Jurkat, Clone E6-1 (cell line): ENCODE results near the gene SYS1.

Source experiments
- DNase-seq: peaks from one replicate; pipeline ENCODE4 v3.0.0-alpha.2; 2011; ENCODE audit warnings: low read depth, low spot score
- H3K4me3 ChIP-seq: 2 replicates; pipeline ENCODE4 v1.5.1; 2011; ENCODE audit warnings: mild to moderate bottlenecking, low read length, control low read depth, moderate library complexity

Gene SYS1

DNA sequence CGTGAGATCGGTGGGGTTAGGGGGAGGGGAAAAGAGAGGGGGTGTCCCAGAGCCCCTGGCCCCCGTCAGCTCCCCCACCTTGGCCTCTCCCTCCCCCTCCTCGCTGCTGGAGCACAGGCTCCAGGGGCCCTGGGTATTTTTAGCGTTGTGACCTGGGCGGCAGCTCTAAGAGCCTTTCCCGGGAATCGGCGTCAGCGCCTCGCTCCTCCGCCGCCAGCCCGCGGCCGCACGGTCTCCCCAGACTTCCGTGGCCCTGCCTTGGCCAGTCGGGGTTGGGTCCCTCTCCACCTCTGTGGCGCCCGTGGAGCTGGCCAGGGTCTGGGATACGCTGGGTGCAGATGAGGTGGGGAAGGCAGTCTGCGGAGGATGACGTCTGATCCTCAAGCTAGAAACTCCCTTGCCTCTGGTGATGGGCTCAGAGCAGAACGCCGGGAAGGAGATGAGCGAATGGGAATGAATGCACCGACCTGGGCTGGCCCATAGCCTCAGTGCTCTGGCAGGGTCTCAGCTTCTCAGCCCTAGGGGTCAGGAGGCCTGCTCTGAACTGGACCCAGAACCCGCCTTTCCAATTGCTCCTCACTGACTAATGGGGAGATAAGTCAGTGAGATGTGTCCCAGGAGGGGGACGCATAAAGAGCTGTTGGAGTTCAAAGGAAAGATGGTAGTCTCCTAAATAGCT, 44.2 kb downstream of the SYS1 start:
- no peak for DNase-seq
- H3K4me3 ChIP-seq: peak overlapping the region; percentile 77

DNA sequence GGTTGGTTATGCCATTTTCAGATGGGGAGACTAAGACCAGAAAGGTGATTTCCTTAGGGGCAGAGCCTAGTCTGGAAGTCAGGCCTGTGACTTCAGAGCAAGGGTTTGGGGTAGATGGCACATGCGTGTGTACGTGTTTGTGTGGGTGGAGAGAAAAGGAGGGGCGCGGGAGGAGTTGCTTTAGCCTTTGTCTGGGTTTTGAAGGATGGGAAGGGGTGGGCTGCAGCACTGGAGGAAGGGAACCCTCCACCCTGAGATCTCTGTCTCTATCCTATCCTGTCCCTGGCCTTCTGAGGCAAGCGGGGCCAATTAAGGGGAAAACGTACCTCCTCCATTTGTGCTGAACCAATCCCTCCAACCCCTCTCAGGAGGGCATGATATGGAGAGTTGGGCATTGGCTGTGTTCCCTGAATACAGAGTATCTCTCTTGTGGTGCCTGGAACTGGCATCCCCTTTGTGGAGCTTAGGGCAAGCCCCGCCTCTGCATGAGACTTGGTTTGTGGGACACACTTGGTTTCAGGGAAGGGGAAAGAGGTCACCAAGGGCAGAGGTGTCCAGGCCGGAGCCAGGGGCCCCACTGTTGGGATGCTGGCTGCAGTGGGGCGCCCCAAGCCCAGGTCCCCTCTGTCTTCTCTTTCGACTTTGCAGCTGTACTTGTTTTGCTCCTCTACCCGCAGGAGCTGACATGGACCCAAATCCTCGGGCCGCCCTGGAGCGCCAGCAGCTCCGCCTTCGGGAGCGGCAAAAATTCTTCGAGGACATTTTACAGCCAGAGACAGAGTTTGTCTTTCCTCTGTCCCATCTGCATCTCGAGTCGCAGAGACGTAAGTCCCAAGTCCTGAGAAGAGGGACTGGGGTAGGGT, 45.1 kb downstream of the SYS1 start, which contains the start of gene DBNDD2:
DBNDD2 (plus strand) TSS at position 507 of the 863 bp plus-strand sequence; CDS start at position 686, 179 bp downstream.
- DNase-seq: no peak

DNA sequence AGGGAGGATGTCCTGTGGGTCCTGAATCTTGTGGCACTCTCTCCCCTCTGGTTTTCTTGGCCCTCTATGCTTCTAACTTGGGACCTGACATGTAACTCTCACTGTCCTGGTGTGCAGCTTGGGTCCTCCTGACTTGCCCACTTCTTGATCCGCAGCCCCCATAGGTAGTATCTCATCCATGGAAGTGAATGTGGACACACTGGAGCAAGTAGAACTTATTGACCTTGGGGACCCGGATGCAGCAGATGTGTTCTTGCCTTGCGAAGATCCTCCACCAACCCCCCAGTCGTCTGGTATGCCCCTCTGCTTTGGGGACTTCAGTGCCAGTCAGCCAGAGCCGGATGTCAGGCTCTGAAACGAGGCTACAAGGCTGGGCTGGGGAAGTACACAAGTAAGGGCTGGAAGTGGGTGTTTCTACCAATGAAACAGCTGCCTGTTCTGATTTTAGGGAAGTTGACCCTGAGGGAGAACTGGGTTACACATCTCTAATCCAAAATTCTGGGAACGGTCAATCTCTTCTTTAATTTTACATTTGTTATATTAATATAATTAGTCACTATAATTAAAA, 45.8 kb downstream of the SYS1 start:
- DNase-seq: no peak
- H3K4me3 ChIP-seq: no peak overlapping the region

More for the DNA sequence above, 45.1 kb downstream of the SYS1 start, which contains the start of gene DBNDD2:
- H3K4me3 ChIP-seq: peak within 1 kb of the TSS; percentile 77

DNA sequence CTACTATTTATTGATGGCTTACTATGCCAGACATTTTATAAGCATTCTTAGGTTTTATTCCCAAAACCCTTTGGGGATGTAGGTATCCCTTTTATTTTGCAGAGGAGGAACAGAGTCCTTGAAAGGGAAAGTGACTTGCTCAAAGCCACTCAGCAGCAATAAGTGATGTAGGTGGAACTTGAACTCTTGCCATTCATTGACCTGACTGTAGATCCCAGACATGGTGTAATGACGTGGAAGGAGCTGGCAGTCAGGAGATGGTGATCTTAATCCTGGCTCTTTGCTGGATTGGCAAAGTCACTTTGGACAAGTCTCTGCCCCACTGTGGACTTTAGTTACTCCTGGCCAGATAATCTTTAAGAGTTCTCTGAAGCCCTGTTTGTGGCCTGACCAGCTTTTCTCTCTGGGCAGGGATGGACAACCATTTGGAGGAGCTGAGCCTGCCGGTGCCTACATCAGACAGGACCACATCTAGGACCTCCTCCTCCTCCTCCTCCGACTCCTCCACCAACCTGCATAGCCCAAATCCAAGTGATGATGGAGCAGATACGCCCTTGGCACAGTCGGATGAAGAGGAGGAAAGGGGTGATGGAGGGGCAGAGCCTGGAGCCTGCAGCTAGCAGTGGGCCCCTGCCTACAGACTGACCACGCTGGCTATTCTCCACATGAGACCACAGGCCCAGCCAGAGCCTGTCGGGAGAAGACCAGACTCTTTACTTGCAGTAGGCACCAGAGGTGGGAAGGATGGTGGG, 46.7 kb downstream of the SYS1 start:
- no peak overlapping the region for H3K4me3 ChIP-seq
- DNase-seq: no peak

DNA sequence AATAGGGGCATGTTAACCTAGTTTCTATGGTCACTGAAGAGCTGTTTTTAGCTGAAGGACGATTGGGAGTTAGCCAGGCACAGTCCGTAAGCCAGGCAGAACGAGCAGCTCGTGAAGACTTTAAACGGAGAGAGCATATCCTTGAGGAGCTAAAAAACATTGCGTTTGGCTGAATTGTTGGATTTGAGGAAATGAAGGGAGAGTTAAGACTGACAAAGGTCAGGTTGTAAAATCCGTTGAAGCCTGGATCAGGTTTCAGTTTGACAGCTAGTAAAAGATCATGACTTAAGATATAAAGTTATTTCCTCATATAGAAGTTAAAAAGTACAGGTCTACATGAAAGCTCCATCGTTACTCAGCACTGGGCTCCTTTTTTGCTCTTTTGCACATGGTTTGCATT, 47.9 kb downstream of the SYS1 start:
- DNase-seq: no peak
- H3K4me3 ChIP-seq: no peak overlapping the region

DNA sequence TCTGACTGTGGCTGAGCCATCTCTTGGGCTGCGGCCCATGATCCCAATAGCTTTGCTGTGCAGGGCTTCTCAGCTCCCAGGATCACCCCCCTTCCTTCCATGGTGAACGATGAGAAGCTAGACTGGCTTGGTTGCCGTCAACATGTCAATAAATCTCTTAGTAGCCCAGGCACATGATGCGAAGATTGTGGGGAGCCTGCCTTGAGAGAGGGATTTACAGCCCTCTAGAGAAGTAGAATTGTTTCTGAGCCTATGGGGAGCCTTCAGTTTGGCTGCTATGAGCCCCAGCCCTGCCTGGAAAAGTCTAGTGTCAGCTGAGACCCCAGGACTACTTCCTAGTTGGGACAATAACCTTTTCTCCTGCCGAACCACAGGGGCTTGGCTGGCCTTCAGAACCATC, 49.7 kb downstream of the SYS1 start:
- DNase-seq: no peak
- H3K4me3 ChIP-seq: no peak overlapping the region

DNA sequence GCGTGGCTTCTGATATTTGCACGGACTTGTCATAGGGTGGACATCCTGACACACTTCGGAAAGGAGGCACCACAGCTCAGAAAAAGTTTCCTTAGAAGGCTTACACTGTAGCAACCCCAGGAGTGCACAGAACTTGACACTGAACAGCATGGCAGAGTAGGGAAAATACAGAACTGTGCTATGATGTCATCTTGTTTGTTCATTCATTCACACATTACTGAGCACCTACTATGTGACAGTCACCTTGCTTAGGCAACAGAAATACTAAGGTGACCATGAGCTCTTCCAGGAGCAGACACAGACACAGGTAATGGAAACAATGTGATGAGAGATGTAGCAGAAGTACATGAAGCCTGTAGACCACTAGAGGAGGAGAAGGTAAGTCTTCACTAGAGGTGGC, 50.5 kb downstream of the SYS1 start:
- no peak for DNase-seq
- H3K4me3 ChIP-seq: no peak overlapping the region

DNA sequence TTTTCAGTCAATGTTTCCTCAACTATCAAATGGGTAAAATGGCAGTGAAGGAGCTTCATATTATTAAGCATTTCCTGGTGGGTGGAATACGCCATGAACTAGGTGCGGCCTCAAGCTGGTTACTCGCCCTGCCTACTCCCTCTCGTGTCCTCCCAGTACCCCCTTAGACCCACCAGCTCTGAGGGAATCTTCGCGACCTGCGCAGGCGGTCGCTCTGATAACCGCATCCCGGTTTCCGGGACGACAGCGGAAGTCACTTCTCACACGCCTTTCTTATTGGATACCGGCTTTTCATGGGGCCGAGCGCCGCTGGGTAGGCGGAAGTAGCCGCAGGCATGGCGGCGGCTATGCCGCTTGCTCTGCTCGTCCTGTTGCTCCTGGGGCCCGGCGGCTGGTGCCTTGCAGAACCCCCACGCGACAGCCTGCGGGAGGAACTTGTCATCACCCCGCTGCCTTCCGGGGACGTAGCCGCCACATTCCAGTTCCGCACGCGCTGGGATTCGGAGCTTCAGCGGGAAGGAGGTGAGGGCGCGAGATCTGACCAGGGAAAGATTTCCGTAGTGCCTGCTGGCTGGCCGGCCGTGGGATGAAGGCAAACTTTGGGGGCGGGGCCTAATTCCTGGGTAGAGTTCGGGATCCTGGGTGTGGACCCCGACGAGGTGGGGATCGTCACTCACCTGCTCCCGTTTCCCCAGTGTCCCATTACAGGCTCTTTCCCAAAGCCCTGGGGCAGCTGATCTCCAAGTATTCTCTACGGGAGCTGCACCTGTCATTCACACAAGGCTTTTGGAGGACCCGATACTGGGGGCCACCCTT, 53.1 kb downstream of the SYS1 start, which contains the start of gene PIGT:
PIGT (plus strand) TSS at position 320 of the 816 bp plus-strand sequence; CDS start at position 336, 16 bp downstream.
- peak; percentile 89 for DNase-seq
- H3K4me3 ChIP-seq: peak within 1 kb of the TSS; percentile 98

DNA sequence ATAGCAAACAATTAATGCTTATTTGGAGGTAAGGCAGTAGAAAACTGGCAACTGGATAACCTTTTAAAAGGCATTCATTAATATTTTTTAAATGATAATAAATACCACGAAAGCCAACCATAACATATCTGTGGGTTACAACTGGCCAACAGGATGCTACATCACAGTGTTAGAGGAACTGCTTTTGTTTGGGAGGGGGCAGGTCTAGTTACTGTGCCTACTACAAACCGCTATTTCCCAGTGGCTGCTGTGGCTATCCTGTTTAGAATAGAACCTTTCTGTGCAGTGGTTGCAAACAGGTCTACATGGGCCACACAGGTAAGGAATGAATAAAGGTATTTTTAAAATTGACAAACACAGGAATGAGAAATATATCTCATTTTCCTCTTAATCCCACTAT, 54.0 kb downstream of the SYS1 start:
- no peak for DNase-seq
- peak overlapping the region; percentile 98 for H3K4me3 ChIP-seq
